ENCODE measurements around the gene TRERF1.

Gene TRERF1

GRCh38 chr6:42423244-42423643, 28.5 kb downstream of the TRERF1 start:
- no peak for DNase-seq (ENCODE audit: low read depth, low spot score)

- DNase-seq (ENCODE audit: low read depth, low spot score) = no peak
These were observed 31.0 kb downstream of the TRERF1 start for GRCh38 chr6:42420741-42421140.

- no peak for DNase-seq (ENCODE audit: low read depth, low spot score)
These were observed 32.0 kb downstream of the TRERF1 start for GRCh38 chr6:42419490-42420280.

GRCh38 chr6:42418724-42419123, 33.0 kb downstream of the TRERF1 start:
- no peak for DNase-seq (ENCODE audit: low read depth, low spot score)

- no peak for DNase-seq (ENCODE audit: low read depth, low spot score)
These were observed 34.0 kb downstream of the TRERF1 start for GRCh38 chr6:42417641-42418112.

- no peak for DNase-seq (ENCODE audit: low read depth, low spot score)
These were observed 40.3 kb downstream of the TRERF1 start for GRCh38 chr6:42411406-42411805.

GRCh38 chr6:42410861-42411260, 40.9 kb downstream of the TRERF1 start:
- no peak for DNase-seq (ENCODE audit: low read depth, low spot score)

GRCh38 chr6:42409581-42409980, 42.1 kb downstream of the TRERF1 start:
- no peak for DNase-seq (ENCODE audit: low read depth, low spot score)

- DNase-seq (ENCODE audit: low read depth, low spot score) = no peak
These were observed 44.3 kb downstream of the TRERF1 start for GRCh38 chr6:42407379-42407778.

GRCh38 chr6:42406306-42407280, 45.1 kb downstream of the TRERF1 start:
- DNase-seq (ENCODE audit: low read depth, low spot score) = no peak

- no peak for DNase-seq (ENCODE audit: low read depth, low spot score)
These were observed 46.7 kb downstream of the TRERF1 start for GRCh38 chr6:42405021-42405420.

- DNase-seq (ENCODE audit: low read depth, low spot score) = no peak
These were observed 47.2 kb downstream of the TRERF1 start for GRCh38 chr6:42404484-42404883.

- no peak for DNase-seq (ENCODE audit: low read depth, low spot score)
These were observed 47.9 kb downstream of the TRERF1 start for GRCh38 chr6:42403831-42404230.

- DNase-seq (ENCODE audit: low read depth, low spot score) = no peak
These were observed 48.3 kb downstream of the TRERF1 start for GRCh38 chr6:42403421-42403820.

- DNase-seq (ENCODE audit: low read depth, low spot score) = no peak
These were observed 49.5 kb downstream of the TRERF1 start for GRCh38 chr6:42402184-42402583.

GRCh38 chr6:42401613-42401951, 50.1 kb downstream of the TRERF1 start:
- DNase-seq (ENCODE audit: low read depth, low spot score) = no peak

- no peak for DNase-seq (ENCODE audit: low read depth, low spot score)
These were observed 50.7 kb downstream of the TRERF1 start for GRCh38 chr6:42400886-42401612.

GRCh38 chr6:42400061-42400760, 51.5 kb downstream of the TRERF1 start:
- DNase-seq (ENCODE audit: low read depth, low spot score) = no peak

- no peak for DNase-seq (ENCODE audit: low read depth, low spot score)
These were observed 55.0 kb downstream of the TRERF1 start for GRCh38 chr6:42396720-42397119.

- DNase-seq (ENCODE audit: low read depth, low spot score) = no peak
These were observed 56.7 kb downstream of the TRERF1 start for GRCh38 chr6:42394881-42395620.

GRCh38 chr6:42394151-42394550, 57.6 kb downstream of the TRERF1 start:
- DNase-seq (ENCODE audit: low read depth, low spot score) = no peak
